Hypothalamus (tissue), 51 donors: Measurements from ENCODE around the gene CASP14.
"Not testable (repeated sequence)": the region's sequence is repeated elsewhere in the genome, so short reads cannot be mapped to it uniquely, and the experiment has no call there.

Experiments used
- DNase-seq, 51 donors: peaks; one replicate each; lab custom pipeline; 2025; lab: John Stamatoyannopoulos, UW

Gene CASP14

DNA sequence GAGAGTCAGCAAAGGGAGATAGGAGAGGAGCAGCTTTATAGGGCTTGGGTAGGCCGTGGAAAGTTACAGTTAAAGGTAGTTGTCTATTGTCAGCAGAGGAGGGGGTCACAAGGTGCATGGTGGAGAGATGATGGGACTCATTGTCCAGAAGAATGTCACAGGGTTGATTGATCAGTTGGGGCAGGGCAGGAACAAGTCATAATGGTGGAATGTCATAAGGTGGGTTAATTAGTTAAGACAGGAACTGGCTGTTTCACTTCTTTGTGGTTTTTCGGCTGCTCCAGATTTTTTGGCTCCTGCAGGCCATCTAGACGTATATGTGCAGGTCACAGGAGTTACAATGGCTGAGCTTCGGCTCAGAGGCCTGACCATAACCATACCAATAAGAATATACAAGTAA is 21.1 kb downstream of the CASP14 start:
- not testable (repeated sequence) for DNase-seq

DNA sequence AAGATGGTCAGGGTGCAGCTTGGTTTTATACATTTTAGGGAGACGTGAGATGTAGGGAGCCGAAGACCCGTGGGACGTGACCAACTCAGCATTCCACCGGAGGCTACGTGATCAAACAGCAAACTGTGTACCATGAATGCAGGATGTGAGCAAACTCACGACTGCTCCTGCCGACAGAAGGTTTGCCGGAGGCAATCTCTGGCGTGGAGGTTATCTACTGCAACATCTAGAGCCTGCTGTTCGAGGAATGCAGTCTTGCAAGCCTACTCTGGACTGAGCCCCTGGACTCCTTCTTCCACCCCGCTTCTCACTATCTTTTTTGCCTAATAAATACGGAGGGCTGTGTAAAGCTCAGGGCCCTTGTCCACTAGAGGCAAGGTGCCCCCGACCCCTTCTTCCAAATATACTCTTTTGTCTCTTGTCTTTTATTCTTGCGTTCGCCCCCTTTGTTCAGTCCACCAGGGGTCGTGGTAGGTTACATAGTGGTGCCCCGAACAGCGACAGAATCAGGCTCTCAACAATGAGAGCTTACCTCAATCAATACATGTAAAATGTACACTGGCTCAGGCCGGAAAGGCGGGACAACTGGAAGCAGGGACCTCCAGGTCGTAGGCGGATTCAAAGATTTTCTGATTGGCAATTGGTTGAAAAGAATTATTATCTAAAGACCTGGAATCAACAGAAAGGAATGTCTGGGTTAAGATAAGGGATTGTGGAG is 23.8 kb downstream of the CASP14 start:
- no peak for DNase-seq

DNA sequence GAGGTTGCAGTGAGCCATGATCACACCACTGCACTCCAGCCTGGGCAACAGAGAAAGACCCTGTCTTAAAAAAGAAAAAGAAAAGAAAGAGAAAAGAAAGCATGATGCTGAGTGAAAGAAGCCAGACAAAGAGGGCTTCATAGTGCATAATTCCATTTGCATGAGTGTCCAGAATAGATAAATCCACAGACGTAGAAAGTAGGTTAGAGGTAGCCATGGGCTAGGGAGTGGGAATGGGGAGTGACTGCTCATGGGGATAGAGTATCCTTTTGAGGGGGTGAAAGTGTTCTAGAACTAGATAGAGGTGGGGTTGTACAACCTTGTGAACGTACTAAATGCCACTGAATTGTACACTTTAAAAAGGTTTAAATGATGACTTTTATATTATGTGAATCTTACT is 25.1 kb downstream of the CASP14 start:
- no peak for DNase-seq

DNA sequence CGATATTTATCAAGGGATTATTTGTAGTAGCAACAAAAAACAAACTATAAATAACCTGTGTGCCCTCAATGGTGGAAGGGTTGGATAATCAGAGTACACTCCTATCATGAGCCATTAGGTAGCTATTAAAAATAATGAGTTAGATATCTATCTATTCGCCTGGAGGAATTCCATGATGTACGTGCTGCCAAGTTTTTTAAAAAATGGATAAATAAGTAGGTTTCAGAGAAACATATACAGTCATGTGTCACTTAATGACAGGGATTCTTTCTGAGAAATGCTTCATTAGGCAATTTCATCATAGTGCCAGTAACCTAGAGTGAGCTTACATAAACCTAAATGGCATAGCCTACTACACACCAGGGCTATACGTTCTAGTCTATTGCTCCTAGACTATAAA is 26.5 kb downstream of the CASP14 start:
- DNase-seq: no peak

DNA sequence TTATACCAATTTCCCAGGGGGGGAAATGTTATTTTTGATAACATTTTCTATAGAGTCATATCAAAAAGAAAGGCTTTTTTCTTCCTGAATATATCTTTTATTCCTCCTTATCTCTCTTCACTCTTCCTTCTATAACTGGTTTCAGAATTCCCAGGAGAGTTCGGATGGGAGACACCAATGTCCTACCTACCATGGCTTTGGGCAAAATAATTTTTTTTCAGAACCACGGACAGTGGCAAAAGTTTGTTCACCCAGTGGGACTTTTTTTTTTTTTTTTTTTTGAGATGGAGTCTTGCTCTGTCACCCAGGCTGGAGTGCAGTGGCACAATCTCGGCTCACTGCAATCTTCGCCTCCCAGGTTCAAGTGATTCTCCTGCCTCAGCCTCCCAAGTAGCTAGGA is 30.7 kb downstream of the CASP14 start:
- not testable (repeated sequence) for DNase-seq

DNA sequence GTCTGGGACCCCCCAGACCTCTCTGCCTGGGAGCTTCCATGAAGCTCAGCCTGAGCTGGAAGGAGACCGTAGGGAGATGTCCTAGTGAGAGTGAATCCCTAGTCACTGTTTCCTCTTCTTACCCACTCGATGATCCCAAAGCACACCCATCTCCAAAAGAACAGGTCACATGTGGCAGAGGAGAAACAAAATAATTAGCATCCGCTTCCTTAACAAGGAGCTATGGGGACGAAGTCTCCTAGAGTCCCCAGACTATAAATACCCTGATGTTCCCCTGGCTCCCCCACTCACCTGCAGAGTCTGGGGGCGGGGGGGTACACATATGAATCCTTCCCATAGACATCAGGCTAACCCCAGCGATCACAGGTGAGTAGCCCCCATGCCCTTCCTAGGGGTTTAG is 32.6 kb downstream of the CASP14 start, which contains the start of gene OR1I1:
OR1I1 (plus strand) TSS at position 301 of the 400 bp plus-strand sequence. CDS start 4,855 bp downstream, outside the sequence.
- DNase-seq: no peak

DNA sequence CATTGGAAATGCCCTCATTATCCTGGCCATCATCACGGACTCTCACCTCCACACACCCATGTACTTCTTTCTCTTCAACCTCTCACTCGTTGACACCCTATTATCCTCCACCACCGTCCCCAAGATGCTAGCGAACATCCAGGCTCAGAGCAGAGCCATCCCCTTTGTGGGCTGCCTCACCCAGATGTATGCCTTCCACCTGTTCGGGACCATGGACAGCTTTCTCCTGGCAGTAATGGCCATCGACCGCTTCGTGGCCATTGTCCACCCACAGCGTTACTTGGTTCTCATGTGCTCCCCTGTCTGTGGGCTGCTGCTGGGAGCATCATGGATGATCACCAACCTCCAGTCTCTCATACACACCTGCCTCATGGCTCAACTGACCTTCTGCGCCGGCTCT is 37.9 kb downstream of the CASP14 start:
- no peak for DNase-seq

DNA sequence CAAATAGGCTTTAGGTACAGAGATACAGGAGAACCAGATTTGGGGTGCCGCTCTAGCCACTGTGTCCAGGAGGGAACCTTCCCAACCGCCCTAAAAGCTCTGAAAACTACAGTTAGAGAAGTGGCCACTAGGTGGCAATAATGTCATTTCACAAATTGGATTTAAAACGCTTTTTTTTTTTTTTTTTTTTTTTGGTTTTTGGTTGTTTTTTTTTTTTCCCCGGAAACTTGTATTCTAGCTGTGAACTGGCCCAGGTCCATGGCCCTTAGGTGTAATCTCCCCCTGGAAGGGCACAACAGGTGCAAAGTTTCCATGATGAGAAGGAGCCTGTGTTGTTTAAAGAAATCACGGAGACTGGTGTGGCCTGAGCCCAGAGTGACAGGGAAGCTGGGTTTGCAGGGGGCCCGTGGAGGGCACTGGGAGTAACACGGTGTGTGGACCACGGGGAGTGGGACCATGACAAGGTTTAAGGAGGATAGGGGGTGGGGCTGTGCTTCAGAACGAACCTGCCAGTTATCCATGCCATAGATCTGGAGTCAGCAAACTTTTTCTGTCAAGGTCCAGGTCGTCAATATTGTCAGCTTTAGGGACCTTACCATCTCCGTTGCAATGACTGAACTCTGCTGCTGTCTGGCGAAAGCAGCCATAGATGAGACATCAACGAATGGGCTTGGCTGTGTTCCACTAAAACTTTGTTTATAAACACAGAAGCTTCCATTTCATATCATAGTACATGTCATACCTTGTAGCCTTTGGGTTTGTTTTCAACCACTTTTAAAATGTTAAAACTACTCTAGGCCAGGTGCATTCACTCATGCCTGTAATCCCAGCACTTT is 42.9 kb downstream of the CASP14 start:
- DNase-seq: peak in 4 of 51 donors; percentile 7 to 33 (median 28)

DNA sequence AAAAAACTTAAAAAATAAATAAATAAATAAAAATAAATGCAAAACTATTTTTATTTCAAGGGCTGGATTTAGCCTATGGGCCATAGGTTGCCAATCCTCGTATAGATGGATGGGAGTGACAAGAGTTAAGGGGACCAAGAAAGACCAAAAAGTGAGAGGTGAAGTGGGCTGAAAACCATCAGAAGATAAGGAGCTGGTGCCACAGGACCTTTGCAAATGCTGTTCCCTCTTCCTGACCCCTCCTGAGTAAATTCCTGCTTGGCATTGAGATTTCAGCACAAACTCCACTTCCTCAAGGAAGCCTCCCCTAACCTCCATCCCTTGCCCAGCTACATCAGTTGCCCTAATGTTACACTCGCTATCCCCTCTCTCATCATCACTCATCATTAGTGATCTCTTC is 43.7 kb downstream of the CASP14 start:
- DNase-seq: no peak

DNA sequence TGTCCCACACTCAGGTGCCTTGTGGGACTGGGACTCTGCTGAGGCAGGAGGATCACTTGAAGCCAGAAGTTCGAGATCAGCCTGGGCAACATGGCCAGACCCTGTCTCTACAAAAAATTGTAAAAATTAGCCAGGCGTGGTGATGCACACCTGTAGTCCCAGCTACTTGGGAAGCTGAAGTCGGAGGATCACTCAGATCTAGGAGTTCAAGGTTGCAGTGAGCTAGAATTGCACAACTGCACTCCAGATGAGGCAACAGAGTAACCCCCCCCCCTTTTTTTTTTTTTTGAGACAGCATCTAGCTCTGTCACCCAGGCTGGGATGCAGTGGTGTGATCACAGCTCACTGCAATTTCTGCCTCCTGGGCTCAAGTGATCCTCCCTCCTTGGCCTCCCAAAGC is 46.9 kb downstream of the CASP14 start:
- DNase-seq: no peak

DNA sequence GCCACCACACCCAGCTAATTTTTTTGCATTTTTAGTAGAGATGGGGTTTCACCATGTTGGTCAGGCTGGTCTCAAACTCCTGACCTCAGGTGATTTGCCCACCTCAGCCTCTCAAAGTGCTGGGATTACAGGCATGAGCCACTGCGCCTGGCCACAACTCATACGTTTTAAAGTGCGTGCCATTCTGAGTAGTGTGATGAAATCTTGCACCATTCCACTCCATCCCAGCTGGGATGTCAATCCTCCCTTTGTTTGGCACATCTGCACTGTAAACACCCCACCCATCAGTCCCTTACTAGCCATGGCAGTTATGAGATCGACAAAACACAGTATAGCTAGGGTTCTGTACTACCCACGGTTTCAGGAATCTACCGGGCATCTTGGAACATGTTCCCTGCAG is 48.7 kb downstream of the CASP14 start:
- DNase-seq: not testable (repeated sequence)

DNA sequence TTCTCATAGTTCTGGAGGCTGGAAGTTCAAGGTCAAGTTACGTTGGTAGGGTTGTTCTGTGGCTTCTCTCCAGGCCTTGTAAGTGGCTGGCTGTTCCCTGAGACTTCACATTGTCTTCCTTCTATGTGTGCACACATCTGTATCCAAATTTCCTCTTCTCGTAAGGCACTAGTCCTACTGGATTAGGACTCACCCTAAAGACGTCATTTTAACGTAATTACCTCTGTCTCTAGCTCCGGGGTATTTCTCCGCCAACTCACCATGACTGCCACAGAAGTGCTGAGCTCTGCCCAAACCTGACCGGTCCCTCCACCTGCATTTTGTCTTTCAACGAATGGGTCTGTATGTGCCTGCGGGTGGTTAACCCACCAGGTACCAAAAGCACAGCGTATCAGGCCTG is 49.2 kb downstream of the CASP14 start:
- DNase-seq: no peak

DNA sequence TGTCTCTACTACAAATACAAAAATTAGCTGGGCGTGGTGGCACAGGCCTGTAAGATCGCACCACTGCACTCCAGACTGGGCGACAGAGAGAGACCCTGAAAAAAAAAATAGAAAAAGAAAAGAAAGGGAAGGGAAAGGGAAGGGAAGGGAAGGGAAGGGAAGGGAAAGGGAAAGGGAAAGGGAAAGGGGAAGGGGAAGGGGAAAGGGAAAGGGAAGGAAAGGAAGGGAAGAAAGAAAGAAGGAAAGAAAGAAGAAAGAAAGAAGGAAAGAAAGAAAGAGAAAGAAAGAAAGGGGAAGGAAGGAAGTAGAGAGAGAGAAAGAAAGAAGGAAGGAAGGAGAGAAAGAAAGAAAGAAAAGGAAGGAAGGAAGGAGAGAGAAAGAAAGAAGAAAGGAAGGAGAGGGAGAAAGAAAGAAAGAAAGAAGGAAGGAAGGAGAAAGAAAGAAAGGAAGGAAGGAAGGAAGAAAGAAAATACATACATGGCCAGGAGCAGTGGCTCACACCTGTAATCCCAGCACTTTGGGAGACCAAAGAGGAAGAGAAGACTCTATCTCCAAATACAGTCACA is 49.8 kb downstream of the CASP14 start:
- no peak for DNase-seq

DNA sequence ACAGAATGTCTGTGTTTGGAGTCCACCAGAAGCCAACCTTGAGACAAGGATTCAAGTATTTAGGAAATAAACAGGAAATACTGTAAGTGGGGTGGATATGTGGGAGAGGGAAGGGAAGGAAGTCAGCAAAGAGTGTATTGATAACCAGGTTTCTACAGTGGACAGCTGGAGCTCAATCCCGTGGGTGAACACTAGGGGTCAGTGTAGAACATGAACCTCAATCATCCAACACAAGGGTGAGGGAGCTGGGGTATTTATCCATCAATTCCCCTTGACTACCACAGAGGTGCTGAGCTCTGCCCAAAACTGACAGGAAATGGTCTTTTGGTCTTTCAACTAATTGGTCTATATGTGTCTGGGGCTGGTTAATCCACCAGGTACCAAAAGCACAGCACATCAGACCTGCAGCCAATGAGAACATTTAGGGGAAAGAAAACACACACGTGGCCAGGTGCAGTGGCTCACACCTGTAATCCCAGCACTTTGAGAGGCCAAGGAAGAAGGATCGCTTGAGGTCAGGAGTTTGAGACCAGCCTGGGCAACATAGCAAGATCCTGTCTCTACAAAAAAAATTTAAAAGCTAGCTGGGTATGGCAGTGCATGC is 52.3 kb downstream of the CASP14 start:
- DNase-seq: no peak

DNA sequence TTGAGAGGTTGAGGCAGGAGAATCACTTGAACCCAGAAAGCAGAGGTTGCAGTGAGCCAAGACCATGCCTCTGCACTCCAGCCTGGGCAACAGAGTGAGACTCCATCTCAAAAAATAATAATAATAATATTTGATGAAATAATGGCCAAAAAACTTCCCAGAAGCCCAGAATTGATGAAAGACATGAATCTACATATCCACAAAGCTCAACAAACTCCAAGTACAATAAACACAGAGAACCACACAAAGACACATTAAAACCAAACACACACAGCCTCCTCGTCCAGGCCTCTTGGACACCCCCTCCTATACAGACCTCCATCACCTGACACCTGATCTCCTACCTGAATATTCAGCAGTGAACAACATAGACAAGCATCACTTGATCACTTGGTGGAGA is 54.7 kb downstream of the CASP14 start:
- DNase-seq: no peak

DNA sequence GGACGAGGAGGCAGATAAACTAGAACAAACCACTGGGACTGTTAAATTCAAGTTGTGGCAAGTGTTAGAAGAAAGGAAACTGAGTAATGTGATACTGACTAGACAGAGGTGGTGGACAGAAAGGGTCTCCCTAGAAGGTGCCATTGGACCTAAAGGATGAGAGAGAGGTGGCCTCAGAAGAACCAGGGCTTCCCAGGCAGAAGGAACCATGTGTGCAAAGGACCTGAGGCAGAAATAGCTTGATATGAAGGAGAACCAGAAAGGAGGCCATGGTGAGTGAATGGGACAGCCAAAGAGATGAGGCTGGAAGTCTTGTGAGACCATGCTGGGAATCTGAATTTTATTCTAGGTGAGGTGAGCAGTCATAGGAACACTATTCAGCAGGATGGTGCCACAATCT is 55.1 kb downstream of the CASP14 start:
- no peak for DNase-seq

DNA sequence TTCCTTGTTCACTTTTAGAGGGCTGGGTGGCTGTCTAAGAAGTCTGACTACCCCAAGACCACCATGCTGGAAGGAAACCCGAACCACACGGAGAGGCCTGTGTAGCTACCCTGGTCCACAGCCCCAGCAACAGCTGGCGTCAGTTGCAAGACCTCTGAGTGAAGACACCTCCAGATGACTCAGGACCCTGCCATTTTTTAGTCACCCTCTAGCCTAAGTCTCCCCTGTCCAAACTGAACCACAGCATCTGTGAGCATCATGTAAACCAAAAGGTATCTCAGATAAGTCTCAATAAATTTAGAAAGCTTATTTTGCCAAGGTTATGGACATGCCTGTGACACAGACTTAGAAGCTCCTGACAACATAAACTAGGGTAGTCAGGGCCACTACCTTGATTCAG is 55.8 kb downstream of the CASP14 start:
- no peak for DNase-seq

DNA sequence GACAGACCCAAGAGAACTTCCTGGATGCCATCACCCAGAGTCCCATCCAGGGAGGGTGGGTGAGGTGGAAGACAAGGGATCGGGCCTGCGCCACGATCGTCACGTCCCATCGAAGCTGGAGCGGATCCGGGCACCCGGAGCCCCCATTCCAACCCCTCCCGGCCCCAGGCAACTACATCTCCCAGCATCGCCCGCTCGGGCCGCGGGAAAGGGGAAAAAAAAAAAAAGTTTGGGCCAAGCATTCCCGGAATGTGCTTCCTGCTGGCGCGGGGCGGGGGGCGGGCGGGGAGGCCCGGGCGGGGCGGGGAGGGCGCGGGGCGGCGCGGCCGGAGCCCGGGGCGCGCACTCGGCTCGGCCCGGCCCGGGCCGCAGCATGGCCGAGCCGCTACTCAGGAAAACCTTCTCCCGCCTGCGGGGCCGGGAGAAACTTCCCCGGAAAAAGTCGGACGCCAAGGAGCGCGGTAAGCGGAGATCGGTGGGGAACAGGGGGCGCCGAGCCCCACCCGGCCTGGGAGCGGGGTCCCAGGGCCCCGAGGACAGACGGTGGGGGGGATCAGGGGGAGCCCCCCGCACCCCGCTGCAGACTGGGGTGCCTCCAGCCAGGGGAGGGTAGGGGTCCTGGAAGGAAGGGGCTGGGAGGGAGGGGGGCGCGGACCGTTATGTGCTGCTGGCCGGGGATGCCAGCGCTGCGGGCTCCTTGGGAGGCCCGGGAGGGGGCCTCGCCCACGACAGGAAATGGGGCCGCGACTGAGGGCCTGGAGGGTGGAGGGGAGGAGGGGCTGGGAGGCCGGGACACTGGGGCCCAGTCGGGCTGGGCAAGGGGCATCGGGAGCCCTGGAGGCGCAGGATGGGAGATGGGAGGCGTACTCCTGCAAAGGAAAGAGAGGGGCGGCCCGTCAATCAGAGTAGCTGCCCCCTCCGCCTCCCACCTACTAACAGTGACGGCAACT is 58.1 kb downstream of the CASP14 start, which contains the start of gene SYDE1:
SYDE1 (plus strand) TSS at position 341 of the 950 bp plus-strand sequence; CDS start at position 374, 33 bp downstream.
- DNase-seq: peak in 7 of 51 donors; percentile 7 to 12 (median 10)
